ENCODE results near the gene PLEKHH1. TPM values are rescaled to one million over a fixed set of nuclear protein-coding genes. Genes with fewer than 3 reads are reported as not detected.

Gene PLEKHH1
- polyA plus RNA-seq, 3 donors, result 0.23 TPM; not detected in 2

DNA sequence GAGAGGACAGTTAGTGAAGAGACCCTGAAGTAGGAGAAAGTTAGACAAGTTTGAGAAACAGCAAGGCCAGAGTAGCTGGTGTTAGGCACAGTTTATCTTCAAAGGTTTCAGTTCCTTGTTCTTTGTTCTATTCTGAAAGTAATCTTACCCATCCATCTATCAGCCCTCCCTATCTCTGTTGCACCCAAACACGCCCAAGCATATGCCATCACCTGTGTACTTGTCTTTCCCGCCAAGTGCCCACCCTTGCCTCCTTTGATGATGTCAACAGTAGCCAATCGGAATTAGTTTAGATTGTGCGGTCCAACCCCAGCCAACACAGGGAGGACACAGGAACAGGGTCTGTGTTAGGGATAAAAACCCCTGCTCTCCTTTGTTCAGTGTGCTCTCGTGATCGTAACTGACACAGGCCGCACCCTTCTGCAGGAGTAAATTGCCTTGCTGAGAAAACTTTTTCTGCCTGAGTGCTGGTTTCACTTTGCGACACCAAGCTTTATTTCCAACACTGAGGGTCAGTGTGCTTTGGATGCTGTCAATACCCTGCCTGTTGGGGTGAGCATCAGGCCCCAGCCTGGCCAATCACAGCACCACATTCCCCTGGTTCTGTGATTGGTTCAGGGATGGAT lies 39.9 kb upstream of the PLEKHH1 start:
- Mint-ChIP-seq H3K27me3 (ENCODE audit: low read depth in 3 of 3) (peaks cover 0 to 3% (median 3%) of the 10 kb centered on the region in 3 donors), H3K27ac (peak overlapping the region in 1 of 7 donors; percentile 65), H3K4me3 (no peak overlapping the region), H3K9me3 (peaks cover 2 to 16% (median 10%) of the 10 kb centered on the region in 7 donors), H3K36me3 (peaks cover 5 to 7% of the 10 kb centered on the region in 2 donors), H3K4me1 (peaks cover 43% of the 10 kb centered on the region)
- Histone ChIP-seq H3K4me1 (ENCODE audit: control insufficient read depth in 1 of 2, insufficient read depth in 2 of 2, low read length in 2 of 2) (peaks cover 13 to 19% of the 10 kb centered on the region in 2 donors), H3K36me3 (replicated peaks in 1 of 2; ENCODE audit: control insufficient read depth in 1 of 2, insufficient read depth in 2 of 2, low read length in 2 of 2) (no peaks in the 10 kb centered on the region), H3K27ac (ENCODE audit: low read depth in 1 of 2, low read length in 2 of 2) (no peak overlapping the region), H3K79me2 (ENCODE audit: insufficient read depth, low read length) (no peaks in the 10 kb centered on the region), H3K27me3 (ENCODE audit: control insufficient read depth in 2 of 2, insufficient read depth in 2 of 2, low read length in 2 of 2) (no peaks in the 10 kb centered on the region), H4K20me1 (ENCODE audit: insufficient read depth, low read length) (no peaks in the 10 kb centered on the region), H3K9ac (ENCODE audit: insufficient read depth, low read length, poor library complexity, severe bottlenecking) (no peak overlapping the region), H2AFZ (ENCODE audit: insufficient read depth, low read depth, low read length, poor library complexity, severe bottlenecking) (no peak overlapping the region), H3K4me3 (replicated peaks in 1 of 3; ENCODE audit: low read depth in 2 of 3, low read length in 3 of 3) (no peak overlapping the region), H3K9me3 (replicated peaks in 1 of 2; ENCODE audit: control insufficient read depth in 1 of 2, insufficient read depth in 1 of 2, low read length in 2 of 2) (peaks cover 6 to 15% of the 10 kb centered on the region in 2 donors), H3K4me2 (replicated peaks; ENCODE audit: extremely low read depth, low read length, poor library complexity, severe bottlenecking) (no peak overlapping the region)
- no peak for DNase-seq
- intact Hi-C loops (cut with micrococcal nuclease), result no loop called here
- 79% methylated on average over 5 of the region's 8 CpGs for WGBS (ENCODE audit: insufficient coverage)
- TF ChIP-seq CTCF (IDR thresholded peaks at IDR 0.05), result no peak

- no peak overlapping the region for H3K9ac ChIP-seq (ENCODE audit: insufficient read depth, low read length, poor library complexity, severe bottlenecking)
- H3K27ac Mint-ChIP-seq, result peak overlapping the region in 2 of 7 donors; percentile 35 to 74
These were observed 37.3 kb upstream of the PLEKHH1 start for GRCh38 chr14:67495827-67496226.

More at GRCh38 chr14:67495827-67496226, 37.3 kb upstream of the PLEKHH1 start:
- H3K79me2 ChIP-seq (ENCODE audit: insufficient read depth, low read length), result no peaks in the 10 kb centered on the region
- no peak overlapping the region for H3K4me2 ChIP-seq (replicated peaks; ENCODE audit: extremely low read depth, low read length, poor library complexity, severe bottlenecking)
- Mint-ChIP-seq H3K36me3 (peaks cover 7 to 10% of the 10 kb centered on the region in 2 donors), H3K4me3 (no peak overlapping the region), H3K4me1 (peaks cover 20% of the 10 kb centered on the region), H3K27me3 (ENCODE audit: low read depth in 3 of 3) (peaks cover 0 to 1% (median 1%) of the 10 kb centered on the region in 3 donors), H3K9me3 (peaks cover 2 to 16% (median 10%) of the 10 kb centered on the region in 7 donors)
- intact Hi-C loops (cut with micrococcal nuclease), result no loop called here
- H3K4me3 ChIP-seq (replicated peaks in 1 of 3; ENCODE audit: low read depth in 2 of 3, low read length in 3 of 3), result no peak overlapping the region
- H3K27ac ChIP-seq (ENCODE audit: low read depth in 1 of 2, low read length in 2 of 2), result no peak overlapping the region
- H3K9me3 ChIP-seq (replicated peaks in 1 of 2; ENCODE audit: control insufficient read depth in 1 of 2, insufficient read depth in 1 of 2, low read length in 2 of 2), result peaks cover 6 to 15% of the 10 kb centered on the region in 2 donors
- peaks cover 5 to 10% of the 10 kb centered on the region in 2 donors for H3K4me1 ChIP-seq (ENCODE audit: control insufficient read depth in 1 of 2, insufficient read depth in 2 of 2, low read length in 2 of 2)
- H3K36me3 ChIP-seq (replicated peaks in 1 of 2; ENCODE audit: control insufficient read depth in 1 of 2, insufficient read depth in 2 of 2, low read length in 2 of 2), result no peaks in the 10 kb centered on the region
- WGBS (ENCODE audit: insufficient coverage), result no CpG with 5 or more reads among the region's 1 CpG
- no peak for TF ChIP-seq CTCF (IDR thresholded peaks at IDR 0.05)
- DNase-seq, result no peak
- H4K20me1 ChIP-seq (ENCODE audit: insufficient read depth, low read length), result no peaks in the 10 kb centered on the region
- H3K27me3 ChIP-seq (ENCODE audit: control insufficient read depth in 2 of 2, insufficient read depth in 2 of 2, low read length in 2 of 2), result no peaks in the 10 kb centered on the region
- no peak overlapping the region for H2AFZ ChIP-seq (ENCODE audit: insufficient read depth, low read depth, low read length, poor library complexity, severe bottlenecking)

Data from CD14-positive monocyte (primary cell).